Measurements from ENCODE around the gene NUP214.
A peak's percentile ranks its signal among the peaks of the same experiment; 100 is the strongest.
"Not testable (repeated sequence)": the region's sequence is repeated elsewhere in the genome, so short reads cannot be mapped to it uniquely, and the experiment has no call there.

Gene NUP214

DNA sequence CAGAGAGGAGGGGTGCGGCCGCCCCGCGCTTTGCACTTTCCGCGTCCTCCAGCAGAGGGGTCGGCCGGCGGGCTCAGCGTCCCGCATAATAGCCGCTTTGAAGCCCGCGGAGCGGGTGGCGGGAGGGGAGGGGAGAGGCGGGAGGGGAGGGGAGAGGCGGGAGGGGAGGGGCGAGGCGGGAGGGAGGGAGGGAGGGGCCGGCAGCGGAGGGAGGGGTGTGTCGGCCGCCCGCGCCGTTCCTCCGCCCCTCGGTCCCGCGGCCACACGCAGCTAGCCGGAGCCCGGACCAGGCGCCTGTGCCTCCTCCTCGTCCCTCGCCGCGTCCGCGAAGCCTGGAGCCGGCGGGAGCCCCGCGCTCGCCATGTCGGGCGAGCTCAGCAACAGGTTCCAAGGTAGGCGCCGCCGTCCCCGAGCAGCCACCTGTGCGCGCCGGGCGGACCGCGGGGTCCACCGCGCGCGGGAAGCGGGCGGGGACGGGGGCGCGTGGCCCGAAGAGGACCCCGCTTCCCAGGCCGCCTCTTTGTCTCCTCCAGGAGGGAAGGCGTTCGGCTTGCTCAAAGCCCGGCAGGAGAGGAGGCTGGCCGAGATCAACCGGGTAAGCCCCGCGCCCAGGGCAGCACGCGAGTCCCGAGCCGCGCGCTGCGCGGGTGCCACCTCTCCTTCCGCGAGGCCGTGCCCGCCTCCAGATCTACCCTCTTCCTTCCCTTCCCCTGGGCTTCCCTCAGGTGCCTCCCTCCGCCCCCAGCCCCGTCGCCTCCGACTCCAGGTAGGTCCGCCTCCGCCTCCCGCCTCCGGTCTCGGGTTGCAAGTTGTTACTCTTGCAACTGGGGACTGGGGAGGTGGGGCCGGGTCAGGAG, 28.9 kb upstream of the NUP214 start, which contains the start of gene AIF1L:
Gene AIF1L (plus strand): TSS at position 263 of the 857 bp plus-strand sequence. CDS start 99 bp downstream, at position 362.
- DNase-seq (ENCODE audit: low spot score): peak; percentile 64

DNA sequence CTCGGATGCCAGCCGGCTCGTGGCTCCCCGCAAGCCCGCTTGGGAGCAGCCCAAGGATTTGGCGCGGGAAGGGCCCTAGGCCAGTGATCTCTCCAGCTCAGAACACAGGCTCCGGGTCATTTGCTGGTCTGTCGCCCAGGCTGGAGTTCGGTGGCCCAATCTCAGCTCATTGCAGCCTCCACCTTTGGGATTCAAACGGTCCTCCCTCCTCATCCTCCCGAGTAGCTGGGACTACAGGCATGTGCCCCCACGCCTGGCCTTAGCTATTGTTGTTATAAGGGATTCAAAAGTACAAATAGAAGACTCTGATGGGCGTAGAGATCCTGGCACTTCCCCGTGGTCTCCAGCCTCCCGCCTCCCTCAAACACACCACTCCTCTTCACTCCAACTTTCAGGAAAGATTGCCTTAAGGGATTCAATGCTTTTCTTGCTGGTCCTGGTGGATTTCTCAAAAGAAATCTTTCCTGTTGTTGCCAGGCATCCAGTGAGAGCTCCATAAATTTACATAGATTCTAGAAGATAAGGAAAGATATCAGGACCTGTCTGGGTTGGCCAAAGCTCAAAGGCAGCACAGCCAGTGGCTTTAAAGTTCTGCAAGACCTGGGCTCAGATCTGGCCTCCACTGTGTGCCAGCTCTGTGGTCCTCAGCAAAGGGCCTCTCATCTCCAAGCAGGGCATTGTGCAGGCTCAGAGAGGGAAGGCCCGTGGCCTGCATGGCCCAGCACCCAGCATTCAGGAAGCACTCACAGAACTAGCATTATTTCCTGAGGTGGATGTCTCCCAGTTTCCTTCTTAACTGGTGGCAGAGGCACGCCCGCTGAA, 28.0 kb upstream of the NUP214 start:
- no peak for DNase-seq (ENCODE audit: low spot score)

DNA sequence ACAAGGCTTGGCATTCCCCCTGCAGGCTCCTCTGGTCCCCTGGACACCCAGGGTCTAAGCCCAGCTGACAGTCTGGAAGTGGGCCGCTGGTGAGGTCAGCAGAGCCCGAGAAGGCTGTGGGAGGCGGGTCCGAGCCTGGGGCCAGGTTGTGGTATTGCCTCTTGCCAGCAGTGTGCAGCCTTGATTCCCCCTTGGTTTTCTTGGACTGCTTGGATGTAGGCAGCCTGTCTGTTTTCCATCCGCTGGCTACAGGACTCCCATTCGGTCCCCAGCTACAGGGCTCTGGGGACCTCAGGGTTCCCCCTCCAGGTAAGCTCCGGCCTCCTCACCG, 27.5 kb upstream of the NUP214 start:
- DNase-seq (ENCODE audit: low spot score): no peak

DNA sequence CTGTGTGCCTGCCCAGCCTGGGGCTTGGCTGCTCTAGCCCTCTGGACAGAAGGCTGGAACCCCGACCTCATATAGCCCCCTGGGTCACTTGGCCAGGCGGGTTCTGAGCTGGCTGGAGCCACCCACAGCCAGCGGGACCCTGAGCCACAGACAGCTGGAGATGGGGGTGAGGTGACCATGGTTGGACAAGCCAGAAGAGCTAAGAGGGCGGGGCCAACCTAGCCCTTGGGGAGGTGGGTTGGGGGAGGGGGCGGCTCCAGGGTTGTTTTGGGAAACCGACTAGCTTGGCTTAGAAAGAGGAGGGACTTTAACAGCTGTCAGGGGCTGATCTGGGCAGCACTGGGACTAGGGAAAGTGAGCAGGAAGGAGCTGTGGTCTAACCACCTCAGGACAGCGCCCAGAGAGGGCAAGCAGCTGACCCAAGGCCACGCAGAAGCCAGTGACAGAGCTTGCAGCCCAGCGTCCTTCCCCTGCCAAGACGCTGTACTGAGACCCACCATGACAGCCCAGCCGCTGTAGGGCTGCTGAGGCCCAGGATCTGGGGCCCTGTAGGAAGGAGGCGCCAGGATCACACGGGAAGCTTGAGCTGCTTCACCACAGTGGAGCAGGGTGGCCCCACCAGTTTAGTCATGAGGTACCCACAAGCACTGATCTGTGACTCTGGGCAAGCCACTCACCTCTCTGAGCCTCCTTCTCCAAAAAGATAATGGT, 26.8 kb upstream of the NUP214 start:
- DNase-seq (ENCODE audit: low spot score): no peak

DNA sequence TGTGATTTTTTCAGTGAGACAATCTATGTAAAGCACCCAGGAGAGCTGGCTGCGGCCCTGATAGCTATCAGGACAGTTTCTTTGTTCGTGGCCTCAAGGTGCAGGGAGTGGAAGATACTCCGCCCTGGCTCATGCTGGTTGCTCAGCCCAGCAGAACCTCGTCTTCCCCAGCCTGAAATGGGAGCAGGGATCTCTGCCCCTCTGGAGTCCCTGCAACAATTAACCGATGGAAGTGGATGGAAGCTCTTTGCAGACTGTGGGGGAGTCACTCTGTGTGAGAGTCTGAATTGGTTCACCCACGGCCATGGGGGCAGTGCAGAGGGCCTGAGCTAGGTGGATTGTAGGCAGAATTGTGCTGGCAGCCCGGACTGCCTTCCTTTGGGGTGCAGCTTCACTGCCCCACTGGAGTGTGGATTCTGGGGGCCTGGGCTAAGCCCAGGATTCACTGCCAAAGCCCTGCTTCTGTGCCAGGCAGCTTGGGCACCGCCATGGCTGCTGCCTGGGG, 26.2 kb upstream of the NUP214 start:
- DNase-seq (ENCODE audit: low spot score): no peak

DNA sequence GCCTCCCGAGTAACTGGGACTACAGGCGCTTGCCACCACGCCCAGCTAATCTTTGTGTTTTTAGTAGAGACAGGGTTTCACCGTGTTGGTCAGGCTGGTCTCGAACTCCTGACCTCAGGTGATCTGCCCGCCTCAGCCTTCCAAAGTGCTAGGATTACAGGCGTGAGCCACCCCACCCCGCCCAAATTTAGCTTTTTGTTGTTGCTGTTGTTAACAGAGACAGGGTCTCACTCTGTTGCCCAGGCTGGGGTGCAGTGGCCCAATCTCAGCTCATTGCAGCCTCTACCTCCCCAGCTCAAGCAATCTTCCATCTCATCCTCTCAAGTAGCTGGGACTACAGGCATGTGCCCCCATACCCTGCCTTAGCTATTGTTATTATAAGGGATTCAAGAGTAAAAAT, 25.5 kb upstream of the NUP214 start:
- DNase-seq (ENCODE audit: low spot score): not testable (repeated sequence)

DNA sequence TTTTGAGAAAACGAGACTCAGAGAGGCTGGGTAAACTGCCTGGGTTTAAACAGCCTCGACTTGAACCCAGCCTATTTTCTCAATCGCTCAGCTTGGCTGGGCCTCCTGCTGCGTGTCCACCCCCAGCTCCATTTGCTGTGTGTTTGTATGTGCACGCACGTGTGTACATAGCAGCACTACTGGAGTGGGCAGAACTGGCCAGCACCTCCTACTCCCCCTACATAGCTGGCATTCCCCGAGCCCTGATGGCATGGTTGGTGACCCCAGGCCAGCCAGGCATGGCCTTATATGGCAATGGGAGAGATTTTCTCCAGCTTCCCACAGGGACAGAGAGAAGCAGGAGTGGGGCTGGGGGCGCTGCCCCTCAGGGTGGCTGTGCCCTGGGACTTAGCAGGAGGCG, 24.9 kb upstream of the NUP214 start:
- DNase-seq (ENCODE audit: low spot score): no peak

DNA sequence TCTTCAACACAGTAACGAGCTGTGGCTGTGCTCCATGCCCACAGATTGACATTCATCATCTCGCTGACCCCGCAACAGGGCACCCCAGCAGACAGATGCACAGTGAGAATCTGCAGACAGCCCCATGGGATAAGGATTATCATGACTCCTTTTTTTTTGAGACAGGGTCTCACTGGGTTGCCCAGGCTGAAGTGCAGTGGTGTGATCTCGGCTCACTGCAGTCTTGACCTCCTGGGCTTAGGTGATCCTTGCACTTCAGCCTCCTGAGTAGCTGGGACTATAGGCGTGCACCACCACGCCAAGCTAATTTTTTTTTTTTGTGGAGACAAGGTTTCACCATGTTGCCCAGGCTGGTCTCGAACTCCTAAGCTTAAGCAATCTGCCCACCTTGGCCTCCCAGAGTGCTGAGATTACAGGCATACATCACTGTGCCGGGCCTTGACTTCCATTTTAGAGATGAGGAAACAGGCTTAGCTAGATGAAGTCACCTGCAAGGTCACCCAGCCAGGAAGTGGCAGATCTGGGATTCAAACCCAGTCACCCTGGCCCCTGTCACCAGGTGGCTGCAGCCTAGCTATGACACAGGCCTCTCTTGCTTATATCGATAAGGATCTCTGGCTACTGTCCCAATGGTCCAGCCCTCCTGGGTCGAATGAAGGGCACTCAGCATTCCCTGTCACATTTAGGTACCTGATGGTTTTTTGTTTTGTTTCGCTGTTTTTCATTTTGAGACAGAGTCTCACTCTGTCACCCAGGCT, 24.0 kb upstream of the NUP214 start:
- DNase-seq (ENCODE audit: low spot score): no peak

DNA sequence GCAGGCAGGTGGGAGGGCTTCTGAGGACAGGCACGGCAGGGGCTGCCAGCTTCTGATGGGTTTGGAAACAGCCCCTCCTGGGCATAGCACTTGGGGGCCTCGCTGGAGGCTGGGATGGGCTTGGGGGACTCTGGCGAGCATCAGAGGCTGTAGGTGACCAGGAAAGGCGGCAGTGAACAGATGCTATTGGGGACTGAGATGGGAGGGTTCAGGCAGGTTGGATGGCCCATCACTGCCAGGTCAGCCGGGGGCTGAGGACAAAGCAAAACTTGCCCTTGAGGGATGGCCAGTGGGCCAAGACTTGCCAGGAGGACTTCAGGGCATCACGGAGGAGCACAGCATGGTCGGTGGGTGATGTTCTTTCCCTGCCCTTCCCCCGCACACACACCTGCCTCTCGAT, 22.4 kb upstream of the NUP214 start:
- no peak for DNase-seq (ENCODE audit: low spot score)

DNA sequence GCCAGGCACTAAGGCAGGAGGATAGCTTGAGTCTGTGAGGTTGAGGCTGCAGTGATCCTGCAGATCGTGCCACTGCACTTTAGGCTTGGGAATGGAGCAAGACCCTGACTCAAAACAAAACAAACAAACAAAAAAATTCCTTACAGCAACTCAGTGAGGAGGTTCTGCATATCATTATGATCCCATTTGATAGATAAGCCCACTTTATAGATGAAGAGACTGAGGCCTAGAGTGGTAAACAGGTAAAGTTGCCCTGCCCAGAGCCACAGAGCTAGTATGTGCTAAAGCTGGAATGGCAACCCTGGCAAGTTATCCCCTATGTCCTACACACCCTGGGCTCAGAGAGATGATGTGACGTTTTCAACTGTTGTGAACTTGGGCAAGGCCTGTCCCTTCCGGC, 21.9 kb upstream of the NUP214 start:
- no peak for DNase-seq (ENCODE audit: low spot score)

DNA sequence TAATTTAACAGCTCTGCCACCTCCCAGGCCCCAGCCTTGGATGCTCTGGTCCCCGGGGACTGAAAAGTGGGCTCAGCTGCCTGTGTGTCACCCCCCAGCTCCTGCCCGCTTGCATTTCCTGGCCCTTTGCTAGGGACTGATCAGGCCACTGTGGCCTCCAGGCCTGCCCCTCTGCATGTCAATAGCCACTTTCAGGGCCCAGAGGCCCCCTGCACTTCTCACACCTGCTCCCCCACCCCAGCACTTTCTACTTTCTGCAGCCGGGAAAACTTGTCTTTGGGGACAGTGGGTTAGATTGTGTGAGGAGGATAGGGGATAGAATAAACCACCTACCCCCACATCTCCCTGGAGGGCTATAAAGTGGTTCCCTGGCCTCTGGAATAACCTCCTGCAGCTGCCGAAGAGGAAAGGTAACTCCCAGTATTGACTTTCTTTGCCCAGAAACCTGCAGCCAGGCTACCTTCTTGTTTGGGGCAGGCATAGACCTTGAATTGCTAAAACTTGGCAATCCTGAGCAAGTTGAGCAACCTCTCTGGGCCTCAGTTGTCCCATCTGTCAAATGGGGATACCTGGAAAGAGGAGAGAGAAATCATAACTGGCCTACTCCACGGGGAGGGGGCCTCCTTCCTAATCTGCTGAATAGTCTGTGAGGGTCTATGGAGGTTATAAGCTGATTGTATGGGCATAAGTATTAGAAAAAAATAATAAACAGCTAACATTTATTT, 21.2 kb upstream of the NUP214 start:
- no peak for DNase-seq (ENCODE audit: low spot score)

DNA sequence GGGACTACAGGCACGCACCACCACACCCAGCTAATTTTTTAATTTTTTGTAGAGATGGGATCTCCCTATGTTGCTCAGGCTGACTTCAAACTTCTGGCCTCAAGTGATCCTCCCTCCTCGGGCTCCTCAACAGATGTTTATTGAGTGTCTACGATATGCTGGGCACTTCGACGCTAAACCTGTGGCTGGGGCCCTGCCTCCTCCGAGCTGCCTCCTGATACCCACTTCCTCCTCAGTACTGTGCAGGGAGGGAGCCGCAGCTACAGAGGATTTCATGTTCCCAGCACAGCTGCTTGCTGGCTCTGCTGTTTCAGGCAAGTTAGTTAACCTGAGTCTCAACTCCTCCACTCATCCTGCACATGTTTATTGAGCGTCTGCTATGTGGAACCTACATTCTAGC, 19.4 kb upstream of the NUP214 start:
- DNase-seq (ENCODE audit: low spot score): no peak

DNA sequence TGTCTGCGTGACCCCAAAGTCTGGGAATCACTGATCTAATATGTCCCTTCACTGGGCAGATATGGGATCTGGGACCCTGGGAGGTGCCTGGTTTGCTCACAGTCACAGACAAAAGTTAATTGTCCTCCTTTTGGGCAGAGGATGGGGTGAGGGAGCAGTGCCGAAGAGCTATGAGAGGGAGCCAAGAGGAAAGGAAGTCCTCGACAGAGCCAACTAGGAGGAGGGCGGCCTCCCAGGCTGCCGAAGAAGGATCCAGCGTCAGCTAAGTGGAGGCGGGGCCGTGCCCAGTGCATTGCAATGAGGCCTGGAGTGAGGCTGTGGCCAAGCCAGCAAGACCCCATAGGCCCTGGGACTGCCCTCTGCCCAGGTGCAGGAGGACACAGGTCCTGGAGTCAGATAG, 17.6 kb upstream of the NUP214 start:
- no peak for DNase-seq (ENCODE audit: low spot score)

DNA sequence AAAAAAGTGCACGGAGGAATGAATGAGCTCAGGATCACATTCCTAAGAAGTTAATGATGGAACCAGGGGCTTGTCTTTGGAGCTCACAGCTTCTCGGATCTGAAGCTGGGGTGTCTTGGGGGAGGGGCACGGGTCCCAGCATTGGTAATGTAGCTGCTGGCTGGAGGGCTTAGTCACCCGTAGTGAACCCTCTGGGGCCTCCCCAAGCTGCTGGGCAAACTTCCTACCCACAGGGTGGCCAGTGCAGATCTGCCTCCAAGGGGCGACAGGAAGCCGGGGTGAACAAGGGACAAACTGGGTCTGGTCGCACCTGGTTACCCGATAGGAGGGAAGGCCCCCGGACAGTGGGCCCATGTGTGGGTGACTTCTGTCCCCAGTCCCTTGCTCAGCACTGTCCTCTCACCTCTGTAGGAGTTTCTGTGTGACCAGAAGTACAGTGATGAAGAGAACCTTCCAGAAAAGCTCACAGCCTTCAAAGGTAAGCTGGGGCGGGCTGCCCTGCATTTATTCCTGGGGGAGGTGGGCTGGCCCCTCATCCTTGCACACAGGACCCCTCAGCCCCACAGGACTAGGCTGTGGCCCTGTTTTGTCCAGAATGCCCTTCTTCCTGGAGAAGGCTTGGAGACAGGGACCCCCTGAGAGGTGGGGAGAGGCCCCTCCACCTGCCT, 14.1 kb upstream of the NUP214 start:
- no peak for DNase-seq (ENCODE audit: low spot score)

DNA sequence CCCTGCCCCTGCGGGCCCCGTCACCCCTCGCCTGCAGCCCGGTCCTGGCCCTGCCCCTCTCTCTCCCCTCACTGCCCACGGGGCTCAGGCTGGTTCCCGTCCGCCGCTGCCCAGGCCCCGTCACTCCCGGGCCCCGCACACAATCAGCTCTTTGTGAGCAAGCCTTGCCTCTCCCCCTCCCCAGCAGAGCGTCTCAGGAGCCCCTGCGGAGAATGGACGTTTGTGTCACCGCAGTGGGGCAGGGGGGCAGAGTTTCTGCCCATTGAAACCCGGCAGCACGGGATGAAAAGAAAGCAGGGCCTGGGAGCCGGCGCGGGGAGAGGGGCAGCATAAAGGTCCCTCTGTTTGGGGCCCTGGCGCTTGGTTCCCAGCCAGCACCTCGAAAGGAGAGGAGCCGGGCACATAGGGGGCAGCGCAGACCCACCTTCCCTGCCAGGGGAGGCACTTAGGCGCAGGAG, 13.5 kb upstream of the NUP214 start:
- DNase-seq (ENCODE audit: low spot score): no peak

DNA sequence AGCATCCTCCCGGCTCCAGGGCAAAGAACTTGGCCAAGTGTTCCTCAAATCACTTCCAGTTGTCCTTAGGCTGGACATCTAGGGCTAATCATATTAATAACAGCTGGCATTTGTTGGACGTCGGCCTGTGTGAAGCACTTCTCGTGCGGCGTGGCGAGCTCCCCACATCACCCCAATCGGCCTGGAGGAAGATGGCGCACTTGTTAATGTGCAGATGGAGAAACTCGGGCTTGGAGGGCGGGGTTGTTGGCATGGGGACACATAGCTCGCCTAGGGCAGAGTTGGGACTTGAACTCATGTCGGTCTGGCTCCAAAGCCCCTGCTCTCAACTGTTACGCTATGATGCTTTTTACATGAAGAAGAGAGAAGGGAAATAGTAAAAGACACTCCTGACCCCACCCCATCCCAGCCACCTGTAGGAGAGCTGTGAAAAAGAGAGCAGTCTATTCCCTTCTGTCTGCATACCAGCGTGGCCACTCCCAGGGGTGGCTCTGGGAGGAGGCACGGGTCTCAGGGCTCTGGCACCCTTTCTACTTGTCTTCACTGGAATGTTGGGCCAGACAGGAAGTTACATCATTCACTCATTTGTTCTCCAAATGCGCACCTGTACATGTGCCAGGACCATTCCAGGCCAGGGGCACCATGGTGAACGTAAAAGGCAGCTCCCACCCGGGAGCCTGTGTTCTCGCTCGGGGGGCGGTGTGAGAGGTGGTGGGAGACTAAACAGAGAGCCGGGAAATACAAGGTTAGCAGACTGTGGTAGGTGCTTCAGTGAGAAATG, 12.8 kb upstream of the NUP214 start:
- DNase-seq (ENCODE audit: low spot score): peak; percentile 26

DNA sequence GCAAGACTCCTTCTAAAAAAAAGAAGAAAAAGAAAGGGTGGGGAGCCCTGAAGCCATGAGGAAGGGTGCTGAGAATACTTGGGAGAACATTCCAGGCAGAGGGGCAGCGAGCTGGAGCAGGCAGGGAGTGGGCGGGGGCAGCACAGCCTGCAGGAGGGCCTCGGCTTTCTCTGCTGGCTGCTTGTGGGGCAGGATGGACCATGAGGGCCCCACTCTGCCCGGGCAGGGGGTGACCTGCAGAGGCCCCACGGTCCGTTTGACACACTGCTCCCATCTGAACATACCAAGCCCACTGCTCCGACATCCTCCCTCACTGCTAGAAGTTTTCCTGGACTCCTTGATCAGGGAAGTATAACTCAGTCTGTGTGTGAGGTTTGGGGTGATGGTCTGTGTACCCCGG, 11.7 kb upstream of the NUP214 start:
- DNase-seq (ENCODE audit: low spot score): no peak

DNA sequence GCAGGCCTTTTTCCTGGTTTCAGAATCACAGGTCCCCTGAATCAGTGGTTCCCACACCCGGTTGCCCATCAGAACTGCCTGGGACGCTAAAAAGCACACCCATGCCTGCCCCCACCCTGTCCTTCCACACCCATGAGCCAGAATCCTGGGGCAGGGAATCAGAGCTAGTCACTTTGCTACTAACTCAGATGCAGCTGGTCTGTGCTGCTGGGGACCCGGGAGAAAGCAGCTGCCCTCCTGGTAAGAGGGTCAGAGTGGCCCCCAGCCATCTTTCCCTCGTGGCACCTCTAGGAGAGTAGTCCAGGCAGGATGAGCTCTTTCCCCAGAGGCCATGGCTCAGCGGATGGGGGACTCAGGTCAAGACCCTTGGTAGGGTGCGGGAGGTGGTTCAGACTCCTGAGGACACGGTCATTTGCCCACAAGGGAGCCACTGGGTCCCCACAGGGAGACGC, 11.3 kb upstream of the NUP214 start:
- no peak for DNase-seq (ENCODE audit: low spot score)

DNA sequence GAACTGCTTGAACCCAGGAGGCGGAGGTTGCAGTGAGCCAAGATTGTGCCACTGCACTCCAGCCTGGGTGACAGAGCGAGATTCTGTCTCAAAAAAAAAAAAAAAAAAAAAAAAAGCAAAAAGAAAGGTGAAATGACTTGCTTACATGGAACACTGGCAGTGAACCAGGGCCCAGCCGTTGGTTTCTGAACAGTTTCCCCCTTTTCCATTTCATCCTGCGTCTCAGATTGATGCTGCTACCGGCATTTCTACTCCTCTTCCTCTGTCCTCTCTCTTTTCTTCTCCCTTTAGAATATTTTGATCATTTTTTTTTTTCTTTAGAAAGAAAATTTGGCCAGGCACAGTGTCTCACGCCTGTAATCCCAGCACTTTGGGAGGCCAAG, 10.0 kb upstream of the NUP214 start:
- DNase-seq (ENCODE audit: low spot score): not testable (repeated sequence)

Data from SW480 (cell line).